ENCODE results near the gene FAF1. TPM values are rescaled to one million over a fixed set of nuclear protein-coding genes. Genes with fewer than 3 reads are reported as not detected.

The FAF1 gene
- total RNA-seq, 4 donors from 2014 or later: 25.1 to 55.7 (median 38.8) TPM

GRCh38 chr1:50568782-50569181 is 391.3 kb downstream of the FAF1 start:
- H3K4me3 ChIP-seq: no peak overlapping the region
- H3K27ac ChIP-seq: no peak overlapping the region
- H3K9me3 ChIP-seq: no peaks in the 10 kb centered on the region
- 79 to 81% methylated on average over 1 of the region's 1 CpG for WGBS, 2 donors
- H3K4me1 ChIP-seq: no peaks in the 10 kb centered on the region
- H3K36me3 ChIP-seq: peaks cover 0 to 26% (median 0%) of the 10 kb centered on the region in 3 donors
- no peaks in the 10 kb centered on the region for H3K27me3 ChIP-seq
- no peak for DNase-seq (ENCODE audit: low spot score in 2 of 2)
- TF ChIP-seq POLR2A (IDR thresholded peaks at IDR 0.05) (no peak), EP300 (IDR thresholded peaks at IDR 0.05) (no peak)
- TF ChIP-seq, protein P1, sequence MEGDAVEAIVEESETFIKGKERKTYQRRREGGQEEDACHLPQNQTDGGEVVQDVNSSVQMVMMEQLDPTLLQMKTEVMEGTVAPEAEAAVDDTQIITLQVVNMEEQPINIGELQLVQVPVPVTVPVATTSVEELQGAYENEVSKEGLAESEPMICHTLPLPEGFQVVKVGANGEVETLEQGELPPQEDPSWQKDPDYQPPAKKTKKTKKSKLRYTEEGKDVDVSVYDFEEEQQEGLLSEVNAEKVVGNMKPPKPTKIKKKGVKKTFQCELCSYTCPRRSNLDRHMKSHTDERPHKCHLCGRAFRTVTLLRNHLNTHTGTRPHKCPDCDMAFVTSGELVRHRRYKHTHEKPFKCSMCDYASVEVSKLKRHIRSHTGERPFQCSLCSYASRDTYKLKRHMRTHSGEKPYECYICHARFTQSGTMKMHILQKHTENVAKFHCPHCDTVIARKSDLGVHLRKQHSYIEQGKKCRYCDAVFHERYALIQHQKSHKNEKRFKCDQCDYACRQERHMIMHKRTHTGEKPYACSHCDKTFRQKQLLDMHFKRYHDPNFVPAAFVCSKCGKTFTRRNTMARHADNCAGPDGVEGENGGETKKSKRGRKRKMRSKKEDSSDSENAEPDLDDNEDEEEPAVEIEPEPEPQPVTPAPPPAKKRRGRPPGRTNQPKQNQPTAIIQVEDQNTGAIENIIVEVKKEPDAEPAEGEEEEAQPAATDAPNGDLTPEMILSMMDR (IDR thresholded peaks at IDR 0.05): no peak

GRCh38 chr1:50566405-50566804 is 393.7 kb downstream of the FAF1 start:
- H3K4me3 ChIP-seq: no peak overlapping the region

DNA sequence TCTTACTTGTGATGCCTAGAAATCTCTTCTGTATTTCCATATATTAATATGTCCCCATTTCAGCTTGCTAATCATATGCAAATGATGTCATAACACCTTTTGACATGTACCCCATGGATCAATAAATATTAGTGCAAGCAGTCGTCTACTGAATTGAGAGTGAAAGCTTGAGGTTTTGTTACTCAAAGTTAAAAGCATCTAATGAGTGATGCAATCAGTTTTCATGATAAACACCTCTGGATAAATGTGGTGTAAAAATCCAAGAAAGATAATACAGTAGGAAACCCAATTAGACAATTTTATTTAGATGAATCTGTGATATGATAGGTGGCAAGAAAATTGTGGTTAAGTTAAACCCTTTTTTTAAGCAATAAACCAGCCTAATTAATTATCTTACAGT is 395.6 kb downstream of the FAF1 start:
- TF ChIP-seq, protein P1 (IDR thresholded peaks at IDR 0.05): no peak
- TF ChIP-seq POLR2A (IDR thresholded peaks at IDR 0.05) (no peak), EP300 (IDR thresholded peaks at IDR 0.05) (no peak)
- H3K36me3 ChIP-seq: peaks cover 0 to 42% (median 0%) of the 10 kb centered on the region in 3 donors
- WGBS, 2 donors: 58 to 61% methylated on average over 1 of the region's 1 CpG

More at GRCh38 chr1:50566405-50566804, 393.7 kb downstream of the FAF1 start:
- 94 to 95% methylated on average over 2 of the region's 2 CpGs for WGBS, 2 donors
- no peak for TF ChIP-seq POLR2A (IDR thresholded peaks at IDR 0.05)
- TF ChIP-seq, protein P1 (IDR thresholded peaks at IDR 0.05): no peak
- TF ChIP-seq EP300 (IDR thresholded peaks at IDR 0.05): no peak
- H3K27ac ChIP-seq: no peak overlapping the region
- H3K27me3 ChIP-seq: no peaks in the 10 kb centered on the region
- H3K9me3 ChIP-seq: no peaks in the 10 kb centered on the region
- peaks cover 0 to 26% (median 0%) of the 10 kb centered on the region in 3 donors for H3K36me3 ChIP-seq
- H3K4me1 ChIP-seq: no peaks in the 10 kb centered on the region
- DNase-seq (ENCODE audit: low spot score in 2 of 2): no peak

DNA sequence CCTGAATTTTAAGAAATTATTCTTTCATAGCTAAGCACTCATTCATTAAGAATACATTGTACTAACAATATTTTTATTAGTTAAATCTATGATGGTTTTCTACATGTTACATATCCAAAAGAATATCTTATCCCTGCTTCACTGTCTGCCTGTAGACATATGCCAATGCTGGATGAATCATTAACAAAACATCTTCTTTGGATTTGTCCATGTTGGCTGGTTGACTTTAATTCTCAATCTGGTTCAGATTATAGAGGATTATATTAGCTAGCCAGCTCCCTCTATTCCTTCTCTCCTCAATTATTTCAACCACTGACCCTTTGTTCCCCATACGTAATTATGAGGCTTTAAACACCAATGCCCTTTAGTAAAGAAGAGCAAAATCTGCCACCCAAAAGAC is 398.0 kb downstream of the FAF1 start:
- 82 to 84% methylated on average over 1 of the region's 1 CpG for WGBS, 2 donors
- Histone ChIP-seq H3K27ac (no peak overlapping the region), H3K4me3 (no peak overlapping the region), H3K36me3 (peaks cover 0 to 48% (median 0%) of the 10 kb centered on the region in 3 donors), H3K4me1 (no peaks in the 10 kb centered on the region), H3K9me3 (no peaks in the 10 kb centered on the region), H3K27me3 (no peaks in the 10 kb centered on the region)
- no peak for DNase-seq (ENCODE audit: low spot score in 2 of 2)
- TF ChIP-seq, protein P1 (IDR thresholded peaks at IDR 0.05): no peak
- TF ChIP-seq EP300 (IDR thresholded peaks at IDR 0.05) (no peak), POLR2A (IDR thresholded peaks at IDR 0.05) (no peak)

More for the DNA sequence above, 395.6 kb downstream of the FAF1 start:
- no peak for DNase-seq (ENCODE audit: low spot score in 2 of 2)
- H3K27ac ChIP-seq: no peak overlapping the region
- no peaks in the 10 kb centered on the region for H3K4me1 ChIP-seq
- H3K4me3 ChIP-seq: no peak overlapping the region
- no peaks in the 10 kb centered on the region for H3K27me3 ChIP-seq
- no peaks in the 10 kb centered on the region for H3K9me3 ChIP-seq

GRCh38 chr1:50559421-50559820 is 400.6 kb downstream of the FAF1 start:
- DNase-seq (ENCODE audit: low spot score in 2 of 2): no peak
- TF ChIP-seq, protein P1 (IDR thresholded peaks at IDR 0.05): no peak
- TF ChIP-seq EP300 (IDR thresholded peaks at IDR 0.05) (no peak), POLR2A (IDR thresholded peaks at IDR 0.05) (no peak)
- Histone ChIP-seq H3K9me3 (no peaks in the 10 kb centered on the region), H3K36me3 (peaks cover 0 to 31% (median 0%) of the 10 kb centered on the region in 3 donors), H3K4me3 (no peak overlapping the region), H3K27me3 (no peaks in the 10 kb centered on the region), H3K27ac (no peak overlapping the region), H3K4me1 (no peaks in the 10 kb centered on the region)
- 50 to 68% methylated on average over 3 of the region's 3 CpGs for WGBS, 2 donors

Data from tibial nerve (tissue), 4 donors.